Measurements from ENCODE around the gene RNASE8. TPM values are rescaled to one million over a fixed set of nuclear protein-coding genes. Genes with fewer than 3 reads are reported as not detected.

Gene RNASE8
- total RNA-seq, 1 experiment from 2014 or later = not detected

DNA sequence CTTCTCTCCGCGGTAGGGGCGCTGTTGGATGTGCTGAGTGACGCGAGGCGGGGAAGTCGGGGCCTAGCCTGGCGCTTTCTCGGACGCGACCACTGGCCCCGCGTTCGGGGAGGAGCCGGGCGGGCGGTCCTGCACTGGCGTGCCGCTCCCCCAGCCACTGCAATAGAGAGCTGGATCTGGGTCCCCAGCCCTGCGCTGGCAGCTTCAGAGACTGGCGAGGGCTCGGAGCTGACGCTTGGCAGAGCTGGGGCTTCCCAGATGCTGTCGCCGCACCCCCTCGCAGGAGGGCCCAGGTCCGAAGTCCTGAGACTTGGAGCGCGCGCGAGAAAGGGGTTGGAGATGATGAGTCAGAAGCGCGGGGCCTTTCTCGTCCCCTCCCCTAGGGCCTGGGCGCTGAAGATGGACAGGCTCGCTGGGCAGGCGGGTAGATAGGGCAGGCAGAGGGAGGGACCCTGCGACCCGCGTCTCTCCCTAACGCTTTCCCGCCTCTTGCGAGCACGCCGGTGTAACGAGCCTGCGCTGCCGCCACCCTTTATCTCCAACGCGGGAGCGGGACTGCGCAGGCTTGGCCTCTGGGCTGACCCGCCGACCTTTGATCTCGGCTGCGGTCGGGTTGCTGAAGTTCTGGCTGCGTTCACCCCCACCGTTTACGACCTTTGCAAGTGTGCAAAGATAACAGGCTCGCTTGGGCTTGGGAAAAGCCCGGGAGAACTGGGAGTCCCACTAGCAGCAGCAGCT, 46.3 kb downstream of the RNASE8 start:
- no peaks in the 10 kb centered on the region for H3K9me3 ChIP-seq (ENCODE audit: low read length)
- no peaks in the 10 kb centered on the region; the same call in 1 of the 2 replicates for H4K20me1 ChIP-seq (ENCODE audit: insufficient read depth, low read depth, low read length)
- H3K27ac ChIP-seq (ENCODE audit: low read length) = peak overlapping the region; percentile 68
- peaks cover 10% of the 10 kb centered on the region; the same call in 1 of the 2 replicates for H3K79me2 ChIP-seq (ENCODE audit: low read length)
- H2AFZ ChIP-seq (ENCODE audit: low read length) = peak overlapping the region; percentile 88
- peak overlapping the region; percentile 96 for H3K4me3 ChIP-seq (ENCODE audit: low read length)
- peaks cover 46% of the 10 kb centered on the region for H3K4me1 ChIP-seq (ENCODE audit: low read length)
- H3K27me3 ChIP-seq (ENCODE audit: low read length) = no peaks in the 10 kb centered on the region
- no peaks in the 10 kb centered on the region for H3K9me2 ChIP-seq (replicated peaks; ENCODE audit: insufficient read depth, low read length)
- peak; percentile 100 for DNase-seq
- H3K9ac ChIP-seq (ENCODE audit: low read length) = peak overlapping the region; percentile 96
- no peaks in the 10 kb centered on the region for H3K36me3 ChIP-seq (ENCODE audit: insufficient read depth, low read length)
- H3K4me2 ChIP-seq (ENCODE audit: low read depth, low read length, poor library complexity, severe bottlenecking) = peak overlapping the region; percentile 98

DNA sequence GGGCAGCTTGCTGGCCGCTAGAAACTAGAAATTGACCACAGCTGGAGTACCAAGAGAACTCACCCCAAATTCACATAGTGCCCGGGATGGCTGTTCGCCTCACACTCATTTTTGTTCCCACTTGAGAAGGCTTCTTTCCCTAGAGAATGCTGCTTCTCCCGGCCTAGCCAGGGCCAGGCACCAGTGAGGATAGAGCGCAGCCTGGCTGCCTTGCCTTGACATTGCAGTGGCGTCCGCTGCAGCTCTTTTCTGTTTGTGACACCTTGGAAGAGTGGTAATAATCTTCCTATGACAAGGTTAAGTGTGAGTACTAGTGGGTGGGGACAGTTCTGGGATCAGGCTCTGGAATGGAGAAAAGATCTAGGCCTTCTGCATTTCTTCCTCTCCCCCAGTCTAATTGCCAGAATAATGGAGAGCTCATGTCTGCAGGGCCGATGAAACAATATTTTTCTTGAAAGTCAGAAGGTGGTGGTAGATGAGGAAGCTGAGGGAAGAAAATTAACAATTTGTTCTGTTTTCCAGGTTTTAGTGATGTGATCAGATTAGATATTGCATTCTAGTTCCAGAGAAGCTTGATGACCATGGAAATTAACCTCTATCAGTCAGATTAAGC, 46.9 kb downstream of the RNASE8 start:
- H2AFZ ChIP-seq (ENCODE audit: low read length) = peak overlapping the region; percentile 88; the same call in 1 of the 2 replicates
- no peaks in the 10 kb centered on the region for H3K27me3 ChIP-seq (ENCODE audit: low read length)
- peaks cover 50% of the 10 kb centered on the region for H3K4me1 ChIP-seq (ENCODE audit: low read length)
- H3K9me3 ChIP-seq (ENCODE audit: low read length) = no peaks in the 10 kb centered on the region
- H3K9me2 ChIP-seq (replicated peaks; ENCODE audit: insufficient read depth, low read length) = no peaks in the 10 kb centered on the region
- no peaks in the 10 kb centered on the region for H3K36me3 ChIP-seq (ENCODE audit: insufficient read depth, low read length)
- peak overlapping the region; percentile 96 for H3K4me3 ChIP-seq (ENCODE audit: low read length)
- peak overlapping the region; percentile 98 for H3K4me2 ChIP-seq (ENCODE audit: low read depth, low read length, poor library complexity, severe bottlenecking)
- H3K9ac ChIP-seq (ENCODE audit: low read length) = peak overlapping the region; percentile 96
- DNase-seq = peak; percentile 88
- H3K27ac ChIP-seq (ENCODE audit: low read length) = peak overlapping the region; percentile 68
- no peaks in the 10 kb centered on the region; the same call in 1 of the 2 replicates for H4K20me1 ChIP-seq (ENCODE audit: insufficient read depth, low read depth, low read length)
- H3K79me2 ChIP-seq (ENCODE audit: low read length) = peaks cover 10% of the 10 kb centered on the region; the same call in 1 of the 2 replicates

DNA sequence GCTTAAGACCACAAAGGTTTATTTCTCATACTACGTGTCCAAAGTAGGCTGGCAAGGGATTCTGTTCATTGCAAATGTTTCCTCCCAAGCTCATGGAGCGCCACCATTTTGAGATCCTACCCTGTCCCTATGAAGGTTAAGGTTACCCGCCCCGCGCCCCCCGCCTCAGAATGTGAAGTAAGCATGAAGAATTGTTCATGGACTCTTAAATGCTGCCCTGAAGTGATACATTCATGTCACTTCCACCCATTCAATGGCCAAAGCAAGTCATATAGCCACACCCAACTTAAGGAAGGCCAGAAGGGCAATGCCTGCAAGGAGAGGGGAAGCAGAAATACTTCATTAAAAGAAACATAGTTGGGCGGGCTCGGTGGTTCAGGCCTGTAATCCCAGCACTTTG, 47.5 kb downstream of the RNASE8 start:
- DNase-seq = no peak
- Histone ChIP-seq H3K36me3 (ENCODE audit: insufficient read depth, low read length) (no peaks in the 10 kb centered on the region), H3K9me3 (ENCODE audit: low read length) (no peaks in the 10 kb centered on the region), H3K4me1 (ENCODE audit: low read length) (peaks cover 55% of the 10 kb centered on the region), H3K4me2 (ENCODE audit: low read depth, low read length, poor library complexity, severe bottlenecking) (peak overlapping the region; percentile 98), H2AFZ (ENCODE audit: low read length) (no peak overlapping the region), H3K27ac (ENCODE audit: low read length) (peak overlapping the region; percentile 68; the same call in 1 of the 2 replicates), H3K27me3 (ENCODE audit: low read length) (no peaks in the 10 kb centered on the region), H3K9ac (ENCODE audit: low read length) (peak overlapping the region; percentile 96), H3K9me2 (replicated peaks; ENCODE audit: insufficient read depth, low read length) (no peaks in the 10 kb centered on the region), H3K4me3 (ENCODE audit: low read length) (peak overlapping the region; percentile 96), H4K20me1 (ENCODE audit: insufficient read depth, low read depth, low read length) (no peaks in the 10 kb centered on the region; the same call in 1 of the 2 replicates), H3K79me2 (ENCODE audit: low read length) (peaks cover 10% of the 10 kb centered on the region; the same call in 1 of the 2 replicates)

DNA sequence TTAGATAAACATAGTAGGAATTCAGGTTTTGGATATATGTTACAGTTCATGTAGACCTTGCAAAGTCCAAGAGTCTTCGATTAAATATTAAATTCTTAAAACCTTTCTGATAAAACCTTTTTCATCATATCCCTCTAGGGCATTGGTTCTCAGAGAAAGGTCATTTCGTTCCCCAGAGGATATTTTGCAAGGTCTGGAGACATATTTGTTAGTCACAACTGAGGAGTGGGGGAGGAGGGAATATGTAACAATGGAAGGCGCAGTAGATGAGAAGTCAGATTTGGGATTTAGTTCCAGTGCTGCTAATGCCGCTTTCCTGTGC, 48.5 kb downstream of the RNASE8 start:
- Histone ChIP-seq H3K9me2 (replicated peaks; ENCODE audit: insufficient read depth, low read length) (no peaks in the 10 kb centered on the region), H3K36me3 (ENCODE audit: insufficient read depth, low read length) (no peaks in the 10 kb centered on the region), H4K20me1 (ENCODE audit: insufficient read depth, low read depth, low read length) (no peaks in the 10 kb centered on the region; the same call in 1 of the 2 replicates), H3K4me1 (ENCODE audit: low read length) (peaks cover 61% of the 10 kb centered on the region), H3K4me3 (ENCODE audit: low read length) (peak overlapping the region; percentile 5; the same call in 1 of the 2 replicates), H3K4me2 (ENCODE audit: low read depth, low read length, poor library complexity, severe bottlenecking) (peak overlapping the region; percentile 44), H3K27me3 (ENCODE audit: low read length) (no peaks in the 10 kb centered on the region), H3K27ac (ENCODE audit: low read length) (peak overlapping the region; percentile 36; the same call in 1 of the 2 replicates), H3K9ac (ENCODE audit: low read length) (0 out of 2 replicates have a peak overlapping the region, but pooled peaks have one; percentile 17), H2AFZ (ENCODE audit: low read length) (peak overlapping the region; percentile 70; the same call in 1 of the 2 replicates), H3K9me3 (ENCODE audit: low read length) (no peaks in the 10 kb centered on the region), H3K79me2 (ENCODE audit: low read length) (peaks cover 10% of the 10 kb centered on the region; the same call in 1 of the 2 replicates)
- DNase-seq = no peak

DNA sequence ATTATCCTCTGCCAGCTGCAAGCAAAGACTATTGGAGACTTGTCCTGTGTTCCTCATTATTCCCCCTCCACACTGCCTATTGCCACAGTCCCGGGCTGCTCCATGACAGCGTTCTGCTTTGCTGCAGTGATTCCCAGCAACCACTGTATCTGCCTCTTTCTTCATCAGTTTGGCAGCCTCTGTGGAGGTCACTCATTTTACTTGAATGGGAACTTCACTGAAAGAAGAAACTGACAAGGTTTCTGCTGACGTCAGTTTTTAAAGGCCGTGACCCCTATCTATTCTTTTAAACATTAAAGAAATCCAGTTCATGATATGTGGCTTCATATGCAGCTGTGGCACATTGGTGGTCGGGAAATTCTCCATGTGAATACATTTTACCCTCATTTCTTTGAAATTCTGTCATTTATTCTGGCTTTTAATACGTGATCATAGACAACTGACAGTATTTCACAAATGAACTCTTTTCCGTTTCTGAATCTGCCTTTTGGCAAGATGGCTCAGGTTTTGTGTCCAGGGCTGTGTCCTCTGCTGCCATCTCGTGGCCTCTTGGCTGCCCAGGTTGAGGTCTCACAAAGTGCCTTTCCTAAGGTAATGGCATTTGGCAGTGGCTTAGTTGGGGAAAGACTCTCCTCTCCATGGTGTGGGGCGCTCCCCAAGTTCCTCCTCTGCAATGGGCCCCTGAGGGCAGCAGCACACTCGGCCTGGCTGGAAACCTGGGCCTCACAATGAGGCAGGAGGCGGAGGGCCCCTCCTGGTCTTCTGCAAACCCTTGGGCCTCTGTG, 49.1 kb downstream of the RNASE8 start:
- peaks cover 61% of the 10 kb centered on the region for H3K4me1 ChIP-seq (ENCODE audit: low read length)
- H3K79me2 ChIP-seq (ENCODE audit: low read length) = peaks cover 10% of the 10 kb centered on the region; the same call in 1 of the 2 replicates
- H3K4me3 ChIP-seq (ENCODE audit: low read length) = peak overlapping the region; percentile 5; the same call in 1 of the 2 replicates
- no peaks in the 10 kb centered on the region for H3K27me3 ChIP-seq (ENCODE audit: low read length)
- H4K20me1 ChIP-seq (ENCODE audit: insufficient read depth, low read depth, low read length) = no peaks in the 10 kb centered on the region; the same call in 1 of the 2 replicates
- H3K4me2 ChIP-seq (ENCODE audit: low read depth, low read length, poor library complexity, severe bottlenecking) = peak overlapping the region; percentile 44
- peak overlapping the region; percentile 36 for H3K27ac ChIP-seq (ENCODE audit: low read length)
- no peaks in the 10 kb centered on the region for H3K36me3 ChIP-seq (ENCODE audit: insufficient read depth, low read length)
- H3K9me2 ChIP-seq (replicated peaks; ENCODE audit: insufficient read depth, low read length) = no peaks in the 10 kb centered on the region
- no peaks in the 10 kb centered on the region for H3K9me3 ChIP-seq (ENCODE audit: low read length)
- peak overlapping the region; percentile 70 for H2AFZ ChIP-seq (ENCODE audit: low read length)
- peak overlapping the region; percentile 17 for H3K9ac ChIP-seq (ENCODE audit: low read length)
- DNase-seq = peak; percentile 92

DNA sequence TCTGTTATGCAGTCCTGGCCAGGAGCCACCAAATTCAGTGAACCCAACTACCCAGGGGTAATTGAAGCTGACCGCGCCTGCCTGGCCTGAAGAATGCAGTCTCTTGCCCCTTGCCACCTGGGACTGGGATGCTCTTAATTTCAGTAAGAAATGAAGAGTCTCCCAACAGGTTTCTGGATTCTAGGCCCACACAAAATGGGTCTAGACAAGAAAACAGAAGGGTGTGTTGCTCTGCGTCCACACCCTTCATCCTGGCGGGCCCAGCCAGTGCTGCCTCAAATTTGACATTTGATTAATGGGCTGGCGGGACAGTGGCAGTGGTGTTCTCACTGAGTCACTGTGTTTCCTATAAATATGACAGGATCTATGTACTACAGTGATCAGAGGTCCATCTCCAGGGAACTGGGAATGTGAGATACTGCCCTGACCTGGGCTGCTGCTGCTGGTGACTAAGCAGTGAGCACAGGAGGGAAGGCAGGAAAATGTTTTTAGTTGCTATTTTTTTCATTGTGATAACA, 49.7 kb downstream of the RNASE8 start:
- Histone ChIP-seq H3K27ac (ENCODE audit: low read length) (no peak overlapping the region), H3K9me3 (ENCODE audit: low read length) (no peaks in the 10 kb centered on the region), H3K9ac (ENCODE audit: low read length) (peak overlapping the region; percentile 17; the same call in 1 of the 2 replicates), H3K4me1 (ENCODE audit: low read length) (peaks cover 59% of the 10 kb centered on the region), H2AFZ (ENCODE audit: low read length) (peak overlapping the region; percentile 70; the same call in 1 of the 2 replicates), H3K4me2 (ENCODE audit: low read depth, low read length, poor library complexity, severe bottlenecking) (no peak overlapping the region), H3K36me3 (ENCODE audit: insufficient read depth, low read length) (no peaks in the 10 kb centered on the region), H3K79me2 (ENCODE audit: low read length) (peaks cover 10% of the 10 kb centered on the region; the same call in 1 of the 2 replicates), H3K9me2 (replicated peaks; ENCODE audit: insufficient read depth, low read length) (no peaks in the 10 kb centered on the region), H3K27me3 (ENCODE audit: low read length) (no peaks in the 10 kb centered on the region), H4K20me1 (ENCODE audit: insufficient read depth, low read depth, low read length) (no peaks in the 10 kb centered on the region; the same call in 1 of the 2 replicates), H3K4me3 (ENCODE audit: low read length) (no peak overlapping the region)
- no peak for DNase-seq
